Osteocyte (in vitro differentiated cells): ENCODE data around the gene LAPTM5. TPM values are rescaled to one million over a fixed set of nuclear protein-coding genes. Genes with fewer than 3 reads are reported as not detected.
"Not testable (repeated sequence)": the region's sequence is repeated elsewhere in the genome, so short reads cannot be mapped to it uniquely, and the experiment has no call there.

Source experiments
- DNase-seq: peaks from one replicate; pipeline ENCODE4 v3.0.0; 2021; ENCODE audit warnings: mixed read lengths; ENCODE audit not compliant: unreplicated experiment; ENCODE audit errors: extremely low spot score
- H3K27ac Mint-ChIP-seq: one replicate; pipeline ENCODE4 v1.8.0; 2021; ENCODE audit warnings: mild to moderate bottlenecking, mixed read lengths; ENCODE audit not compliant: unreplicated experiment
- H3K27me3 Mint-ChIP-seq: one replicate; pipeline ENCODE4 v1.8.0; 2021; ENCODE audit warnings: mixed read lengths; ENCODE audit not compliant: unreplicated experiment
- H3K36me3 Mint-ChIP-seq: one replicate; pipeline ENCODE4 v1.8.0; 2021; ENCODE audit warnings: mixed read lengths; ENCODE audit not compliant: unreplicated experiment
- H3K4me1 Mint-ChIP-seq: one replicate; pipeline ENCODE4 v1.8.0; 2021; ENCODE audit warnings: mixed read lengths; ENCODE audit not compliant: unreplicated experiment
- H3K4me3 Mint-ChIP-seq: one replicate; pipeline ENCODE4 v1.8.0; 2021; ENCODE audit warnings: mild to moderate bottlenecking, moderate library complexity, mixed read lengths; ENCODE audit not compliant: unreplicated experiment
- H3K9me3 Mint-ChIP-seq: one replicate; pipeline ENCODE4 v1.8.0; 2021; ENCODE audit warnings: mixed read lengths; ENCODE audit not compliant: unreplicated experiment
- CTCF ChIP-seq: fragments of 200-600 bp; sonication (generic); IDR thresholded peaks from 2 replicates; pipeline ENCODE4 v1.5.0; 2021; ENCODE audit warnings: antibody characterized with exemption, mild to moderate bottlenecking, moderate library complexity
- total RNA-seq: library from RNA; stranded (reverse); gene quantifications from 2 replicates; pipeline ENCODE4 v1.2.1, GENCODE V29; 2021

The LAPTM5 gene
- total RNA-seq, 1 donor from 2014 or later: not detected

GRCh38 chr1:30768830-30769718 is 11.5 kb upstream of the LAPTM5 start:
- no peak overlapping the region for H3K27ac Mint-ChIP-seq
- peaks cover 2% of the 10 kb centered on the region for H3K27me3 Mint-ChIP-seq
- H3K4me3 Mint-ChIP-seq: no peak overlapping the region
- no peaks in the 10 kb centered on the region for H3K36me3 Mint-ChIP-seq
- no peak for TF ChIP-seq CTCF
- no peaks in the 10 kb centered on the region for H3K9me3 Mint-ChIP-seq
- H3K4me1 Mint-ChIP-seq: peaks cover 1% of the 10 kb centered on the region
- no peak for DNase-seq

DNA sequence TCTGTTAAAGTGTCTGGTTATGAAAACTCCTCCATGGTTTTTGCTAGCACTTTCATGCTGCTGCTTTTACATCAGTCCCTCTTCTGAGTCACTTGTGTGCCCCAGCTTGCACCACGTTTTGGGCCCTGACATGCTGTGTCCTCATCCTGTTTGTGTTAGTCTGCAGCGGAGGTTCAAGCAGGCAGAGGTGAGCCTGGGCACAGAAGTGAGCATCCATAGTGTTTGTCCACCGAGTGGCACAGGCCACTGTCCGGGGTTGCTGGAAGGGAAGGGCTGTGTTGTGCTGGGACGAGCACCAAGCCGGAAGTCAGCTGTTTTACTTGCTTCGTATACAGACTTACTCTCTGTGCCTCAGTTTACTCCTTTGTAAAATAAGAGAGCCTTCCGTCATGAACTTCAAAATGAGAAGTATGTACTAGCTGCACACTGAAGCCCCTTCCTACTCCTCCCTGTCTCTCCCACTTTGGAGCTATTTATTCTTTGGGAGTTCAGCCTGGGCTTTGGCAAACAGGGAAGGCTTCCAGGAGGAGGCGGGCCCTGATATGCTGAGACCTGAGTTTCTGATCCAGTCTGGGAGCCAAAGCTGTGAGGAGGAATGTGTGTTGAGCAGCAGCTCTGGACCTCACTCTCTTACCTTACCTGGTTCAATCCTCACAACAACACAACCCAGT is 10.7 kb upstream of the LAPTM5 start:
- Mint-ChIP-seq H3K36me3 (no peaks in the 10 kb centered on the region), H3K9me3 (no peaks in the 10 kb centered on the region), H3K4me3 (no peak overlapping the region), H3K27me3 (peaks cover 2% of the 10 kb centered on the region), H3K4me1 (peaks cover 9% of the 10 kb centered on the region), H3K27ac (no peak overlapping the region)
- TF ChIP-seq CTCF: no peak
- DNase-seq: no peak

GRCh38 chr1:30766948-30767347 is 9.4 kb upstream of the LAPTM5 start:
- H3K4me3 Mint-ChIP-seq, H3K27me3 Mint-ChIP-seq, H3K27ac Mint-ChIP-seq, H3K9me3 Mint-ChIP-seq, DNase-seq, H3K36me3 Mint-ChIP-seq: not testable (repeated sequence)
- H3K4me1 Mint-ChIP-seq: peaks cover 14% of the 10 kb centered on the region

- Mint-ChIP-seq H3K36me3 (no peaks in the 10 kb centered on the region), H3K27ac (no peak overlapping the region), H3K27me3 (no peaks in the 10 kb centered on the region), H3K4me3 (no peak overlapping the region), H3K9me3 (no peaks in the 10 kb centered on the region), H3K4me1 (peaks cover 20% of the 10 kb centered on the region)
- no peak for DNase-seq
- TF ChIP-seq CTCF: no peak
Measured at GRCh38 chr1:30765556-30766434, 8.2 kb upstream of the LAPTM5 start.

GRCh38 chr1:30764939-30765555 is 7.5 kb upstream of the LAPTM5 start:
- Mint-ChIP-seq H3K36me3 (no peaks in the 10 kb centered on the region), H3K9me3 (no peaks in the 10 kb centered on the region), H3K4me1 (peaks cover 20% of the 10 kb centered on the region), H3K27me3 (no peaks in the 10 kb centered on the region), H3K4me3 (no peak overlapping the region), H3K27ac (no peak overlapping the region)
- no peak for TF ChIP-seq CTCF
- DNase-seq: no peak
